Breast epithelium (tissue), 3 donors: ENCODE measurements around the gene KLHDC4.
"Not testable (repeated sequence)": the region's sequence is repeated elsewhere in the genome, so short reads cannot be mapped to it uniquely, and the experiment has no call there.

Experiments
- POLR2A ChIP-seq: fragments of 450-650 bp; IDR thresholded peaks from one replicate; pipeline ENCODE4 v1.6.1; 2016; ENCODE audit warnings: antibody characterized with exemption, mild to moderate bottlenecking, moderate library complexity
- POLR2AphosphoS5 ChIP-seq, 3 donors: sonication (generic); formaldehyde crosslinking; IDR thresholded peaks; one replicate each; pipeline ENCODE4 v1.6.1; 2017; ENCODE audit warnings: antibody characterized with exemption in 3 of 3
- TF ChIP-seq, protein P1 (sequence below), 3 donors: fragments of 450-650 bp; IDR thresholded peaks; one replicate each; pipeline ENCODE4 v1.5.1; 2016 to 2017; ENCODE audit warnings: antibody characterized with exemption in 3 of 3, mild to moderate bottlenecking in 3 of 3, moderate library complexity in 3 of 3

DNA sequence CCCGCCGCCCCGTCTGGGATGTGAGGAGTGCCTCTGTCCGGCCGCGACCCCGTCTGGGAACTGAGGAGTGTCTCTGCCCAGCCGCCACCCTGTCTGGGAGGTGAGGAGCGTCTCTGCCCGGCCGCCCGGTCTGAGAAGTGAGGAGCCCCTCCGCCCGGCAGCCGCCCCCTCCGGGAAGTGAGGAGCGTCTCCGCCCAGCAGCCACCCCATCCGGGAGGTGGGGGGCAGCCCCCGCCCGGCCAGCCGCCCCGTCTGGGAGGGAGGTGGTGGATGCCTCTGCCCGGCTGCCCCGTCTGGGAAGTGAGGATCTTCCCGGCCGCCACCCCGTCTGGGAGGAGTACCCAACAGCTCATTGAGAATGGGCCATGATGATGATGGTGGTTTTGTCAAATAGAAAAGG lies 47.0 kb downstream of the KLHDC4 start:
- TF ChIP-seq, protein P1, sequence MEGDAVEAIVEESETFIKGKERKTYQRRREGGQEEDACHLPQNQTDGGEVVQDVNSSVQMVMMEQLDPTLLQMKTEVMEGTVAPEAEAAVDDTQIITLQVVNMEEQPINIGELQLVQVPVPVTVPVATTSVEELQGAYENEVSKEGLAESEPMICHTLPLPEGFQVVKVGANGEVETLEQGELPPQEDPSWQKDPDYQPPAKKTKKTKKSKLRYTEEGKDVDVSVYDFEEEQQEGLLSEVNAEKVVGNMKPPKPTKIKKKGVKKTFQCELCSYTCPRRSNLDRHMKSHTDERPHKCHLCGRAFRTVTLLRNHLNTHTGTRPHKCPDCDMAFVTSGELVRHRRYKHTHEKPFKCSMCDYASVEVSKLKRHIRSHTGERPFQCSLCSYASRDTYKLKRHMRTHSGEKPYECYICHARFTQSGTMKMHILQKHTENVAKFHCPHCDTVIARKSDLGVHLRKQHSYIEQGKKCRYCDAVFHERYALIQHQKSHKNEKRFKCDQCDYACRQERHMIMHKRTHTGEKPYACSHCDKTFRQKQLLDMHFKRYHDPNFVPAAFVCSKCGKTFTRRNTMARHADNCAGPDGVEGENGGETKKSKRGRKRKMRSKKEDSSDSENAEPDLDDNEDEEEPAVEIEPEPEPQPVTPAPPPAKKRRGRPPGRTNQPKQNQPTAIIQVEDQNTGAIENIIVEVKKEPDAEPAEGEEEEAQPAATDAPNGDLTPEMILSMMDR (IDR thresholded peaks at IDR 0.05) = not testable (repeated sequence)
- not testable (repeated sequence) for TF ChIP-seq POLR2AphosphoS5 (IDR thresholded peaks at IDR 0.05); POLR2A
